Natural killer cell (primary cell): ENCODE measurements around the gene CCDC85C. TPM values are rescaled to one million over a fixed set of nuclear protein-coding genes. Genes with fewer than 3 reads are reported as not detected.

ENCODE experiments used
- ATAC-seq, 3 donors: fragments of 150-1000 bp in 2 of 3; fragments of 200-7000 bp in 1 of 3; cut with Tn5 transposase; 1 replicate in 1 of 3; 2 replicates in 2 of 3; pipeline ENCODE4 v1.10.0; 2021; ENCODE audit warnings: mild to moderate bottlenecking in 2 of 3, moderate library complexity in 2 of 3
- DNase-seq, 2 donors: peaks; one replicate each; pipeline versions ENCODE4 v3.0.0 to v3.0.0-alpha.2; 2013 to 2021; ENCODE audit warnings: mixed read lengths in 1 of 2
- H3K27ac ChIP-seq: one replicate; pipeline ENCODE4 v1.5.1; 2013; ENCODE audit warnings: mild to moderate bottlenecking, low read length
- H3K27me3 ChIP-seq: one replicate; pipeline ENCODE4 v1.6.1; 2013; ENCODE audit warnings: low read length; ENCODE audit not compliant: control insufficient read depth, insufficient read depth
- H3K36me3 ChIP-seq: one replicate; pipeline ENCODE4 v1.6.1; 2013; ENCODE audit warnings: low read length; ENCODE audit not compliant: control insufficient read depth, insufficient read depth
- H3K4me1 ChIP-seq: one replicate; pipeline ENCODE4 v1.6.1; 2013; ENCODE audit warnings: low read length; ENCODE audit not compliant: control insufficient read depth, insufficient read depth
- H3K4me3 ChIP-seq: one replicate; pipeline ENCODE4 v1.5.1; 2013; ENCODE audit warnings: low read length
- H3K9me3 ChIP-seq: one replicate; pipeline ENCODE4 v1.6.1; 2013; ENCODE audit warnings: low read length; ENCODE audit not compliant: control insufficient read depth, insufficient read depth
- H3K27ac Mint-ChIP-seq, 2 donors: one replicate each; pipeline ENCODE4 v1.8.0; 2022; ENCODE audit warnings: mild to moderate bottlenecking in 2 of 2, mixed read lengths in 2 of 2, moderate library complexity in 1 of 2
- H3K27me3 Mint-ChIP-seq, 2 donors: one replicate each; pipeline ENCODE4 v1.8.0; 2022; ENCODE audit warnings: low read depth in 2 of 2, mixed read lengths in 2 of 2
- H3K36me3 Mint-ChIP-seq: one replicate; pipeline ENCODE4 v1.8.0; 2022; ENCODE audit warnings: mixed read lengths
- H3K4me1 Mint-ChIP-seq, 2 donors: one replicate each; pipeline ENCODE4 v1.8.0; 2022; ENCODE audit warnings: mixed read lengths in 2 of 2
- H3K4me3 Mint-ChIP-seq: one replicate; pipeline ENCODE4 v1.8.0; 2022; ENCODE audit warnings: mild to moderate bottlenecking, moderate library complexity, mixed read lengths
- H3K9me3 Mint-ChIP-seq, 2 donors: one replicate each; pipeline ENCODE4 v1.8.0; 2022; ENCODE audit warnings: mixed read lengths in 2 of 2
- CTCF ChIP-seq: fragments of 200-600 bp; IDR thresholded peaks from one replicate; pipeline ENCODE4 v1.8.0; 2022; ENCODE audit warnings: antibody characterized with exemption
- WGBS: methylation state at CpG from one replicate; pipeline ENCODE4 v1.1.7; 2013; ENCODE audit warnings: missing lambda C conversion rate; ENCODE audit not compliant: insufficient coverage; 5-methylcytosine and 5-hydroxymethylcytosine counted together
- intact Hi-C: fragments of 100-400 bp; cut with micrococcal nuclease; formaldehyde crosslinking; loops from one replicate; pipeline ENCODE4 v1.14.2; 2022
- total RNA-seq, 4 donors: library from RNA; stranded (reverse); fragments of 120-200 nt in 1 of 4; gene quantifications; one replicate each; pipeline versions ENCODE4 v1.2.3 to v1.2.4, GENCODE V29; 2013 to 2022

CCDC85C gene
- total RNA-seq, 3 donors from 2014 or later (not counting 1 experiment from before 2014, with no cell fraction given), result 0.73 to 4.3 (median 2.8) TPM

GRCh38 chr14:99633141-99633540 lies 29.1 kb upstream of the CCDC85C start:
- Histone ChIP-seq H3K9me3 (no peaks in the 10 kb centered on the region), H3K4me3 (no peak overlapping the region), H3K4me1 (peaks cover 6% of the 10 kb centered on the region), H3K36me3 (no peaks in the 10 kb centered on the region), H3K27me3 (no peaks in the 10 kb centered on the region), H3K27ac (no peak overlapping the region)
- H3K4me1 Mint-ChIP-seq, result peaks cover 0 to 5% of the 10 kb centered on the region in 2 donors
- no peak for DNase-seq
- ATAC-seq, result no peak
- 58% methylated on average over 3 of the region's 3 CpGs for whole genome bisulfite sequencing
- no peak for TF ChIP-seq CTCF
- H3K27me3 Mint-ChIP-seq, result no peaks in the 10 kb centered on the region
- H3K36me3 Mint-ChIP-seq, result no peaks in the 10 kb centered on the region
- H3K4me3 Mint-ChIP-seq, result no peak overlapping the region
- intact Hi-C loops, result no loop called here
- no peak overlapping the region for H3K27ac Mint-ChIP-seq
- no peaks in the 10 kb centered on the region for H3K9me3 Mint-ChIP-seq

- 76% methylated on average over 8 of the region's 9 CpGs for WGBS
- Histone ChIP-seq H3K9me3 (no peaks in the 10 kb centered on the region), H3K4me1 (peaks cover 6% of the 10 kb centered on the region), H3K36me3 (no peaks in the 10 kb centered on the region), H3K27me3 (no peaks in the 10 kb centered on the region), H3K4me3 (no peak overlapping the region), H3K27ac (no peak overlapping the region)
- H3K9me3 Mint-ChIP-seq, result no peaks in the 10 kb centered on the region
- H3K4me3 Mint-ChIP-seq, result no peak overlapping the region
- ATAC-seq, result no peak
- H3K27ac Mint-ChIP-seq, result no peak overlapping the region
- TF ChIP-seq CTCF, result no peak
- peaks cover 0 to 3% of the 10 kb centered on the region in 2 donors for H3K27me3 Mint-ChIP-seq
- H3K4me1 Mint-ChIP-seq, result peaks cover 0 to 5% of the 10 kb centered on the region in 2 donors
- intact Hi-C loops, result no loop called here
- no peak for DNase-seq
- H3K36me3 Mint-ChIP-seq, result no peaks in the 10 kb centered on the region
These were observed 28.5 kb upstream of the CCDC85C start for GRCh38 chr14:99632410-99633035.

- Histone ChIP-seq H3K9me3 (no peaks in the 10 kb centered on the region), H3K4me3 (no peak overlapping the region), H3K36me3 (no peaks in the 10 kb centered on the region), H3K4me1 (peaks cover 6% of the 10 kb centered on the region), H3K27ac (no peak overlapping the region), H3K27me3 (no peaks in the 10 kb centered on the region)
- Mint-ChIP-seq H3K9me3 (no peaks in the 10 kb centered on the region), H3K27ac (no peak overlapping the region), H3K27me3 (peaks cover 0 to 6% of the 10 kb centered on the region in 2 donors), H3K36me3 (no peaks in the 10 kb centered on the region), H3K4me3 (no peak overlapping the region), H3K4me1 (peaks cover 0 to 5% of the 10 kb centered on the region in 2 donors)
- DNase-seq (no peak), ATAC-seq (no peak)
- 74% methylated on average over 8 of the region's 8 CpGs for WGBS
- no peak for TF ChIP-seq CTCF
- intact Hi-C loops, result no loop called here
These were observed 26.2 kb upstream of the CCDC85C start for GRCh38 chr14:99630202-99630601.
